A549 (cell line): ENCODE results near the gene TMEM273. TPM values are rescaled to one million over a fixed set of nuclear protein-coding genes. Genes with fewer than 3 reads are reported as not detected.

ENCODE experiments used
- ATAC-seq, 2 experiments: fragments of 200-7000 bp in 1 of 2; fragments of >200 bp in 1 of 2; cut with Nextera tagmentation in 1 of 2; cut with Tn5 transposase in 1 of 2; 3 replicates each; pipeline versions ENCODE4 v1.8.0 to v1.9.1; 2018 to 2020; ENCODE audit warnings: mild to moderate bottlenecking in 1 of 2, moderate library complexity in 1 of 2
- CTCF ChIA-PET: fragments of 300-600 bp; sonication (Branson Sonifier 250); formaldehyde crosslinking; extraction: SDS; loops from one replicate; lab custom pipeline; 2021; ENCODE audit warnings: antibody characterized with exemption, inconsistent platforms; lab: Yijun Ruan, JAX
- POLR2A ChIA-PET: fragments of 350-600 bp; formaldehyde crosslinking; extraction: SDS; loops from one replicate; lab custom pipeline; 2021; ENCODE audit warnings: antibody characterized with exemption, inconsistent platforms; lab: Yijun Ruan, JAX
- DNase-seq, 2 experiments: peaks; one replicate each; pipeline versions ENCODE4 v3.0.0 to v3.0.0-alpha.2; 2011 to 2016; ENCODE audit warnings: low read depth in 1 of 2, low spot score in 1 of 2
- FAIRE-seq: peaks from 2 replicates; lab custom pipeline; 2011; peaks lifted over from hg19 to GRCh38; lab: Jason Lieb, UNC
- H3K27ac ChIP-seq, 2 experiments: fragments of >200 bp; sonication (Bioruptor Twin); formaldehyde crosslinking; 3 replicates each; pipeline ENCODE4 v1.5.1; 2016 to 2017
- H3K4me1 ChIP-seq: fragments of >200 bp; sonication (Bioruptor Twin); formaldehyde crosslinking; 3 replicates; pipeline ENCODE4 v1.6.1; 2016
- H3K4me2 ChIP-seq: fragments of >200 bp; sonication (Bioruptor Twin); formaldehyde crosslinking; 3 replicates; pipeline ENCODE4 v1.6.1; 2016
- H3K4me3 ChIP-seq: fragments of >200 bp; sonication (Bioruptor Twin); formaldehyde crosslinking; 3 replicates; pipeline ENCODE4 v1.5.1; 2016
- H3K9me3 ChIP-seq: fragments of >200 bp; sonication (Bioruptor Twin); formaldehyde crosslinking; 3 replicates; pipeline ENCODE4 v1.6.1; 2016
- ATOH8 ChIP-seq: fragments of 250-450 bp; sonication (Bioruptor Pico); IDR thresholded peaks from 2 replicates; pipeline ENCODE4 v1.5.0; 2020; ENCODE audit warnings: low read depth, mild to moderate bottlenecking, moderate library complexity
- CHD4 ChIP-seq: fragments of 200-600 bp; sonication (generic); IDR thresholded peaks from 2 replicates; pipeline ENCODE4 v1.6.1; 2016; ENCODE audit warnings: antibody characterized with exemption, mild to moderate bottlenecking, borderline replicate concordance
- ELK1 ChIP-seq: fragments of 150-350 bp; IDR thresholded peaks from 2 replicates; pipeline ENCODE4 v1.6.1; 2014; ENCODE audit warnings: low read depth, mild to moderate bottlenecking, low read length
- ESRRA ChIP-seq: fragments of 150-350 bp; IDR thresholded peaks from 2 replicates; pipeline ENCODE4 v1.6.1; 2014; ENCODE audit warnings: mild to moderate bottlenecking, low read length, borderline replicate concordance
- FOSB ChIP-seq: fragments of 250-450 bp; sonication (Bioruptor Pico); IDR thresholded peaks from 2 replicates; pipeline ENCODE4 v1.5.0; 2020; ENCODE audit warnings: mild to moderate bottlenecking, moderate library complexity
- GATA3 ChIP-seq: IDR thresholded peaks from 2 replicates; pipeline ENCODE4 v1.6.1; 2012; ENCODE audit warnings: borderline replicate concordance
- HDAC2 ChIP-seq: fragments of 200-600 bp; sonication (generic); IDR thresholded peaks from 2 replicates; pipeline ENCODE4 v1.6.1; 2016
- HOXB5 ChIP-seq: fragments of 250-450 bp; sonication (Bioruptor Pico); IDR thresholded peaks from 2 replicates; pipeline ENCODE4 v1.5.0; 2020; ENCODE audit warnings: mild to moderate bottlenecking, moderate library complexity
- JUN ChIP-seq, 2 experiments: fragments of >200 bp; sonication (Bioruptor Twin); formaldehyde crosslinking; IDR thresholded peaks; 2 replicates in 1 of 2; 3 replicates in 1 of 2; pipeline ENCODE4 v1.6.1; 2016 to 2017
- MAFK ChIP-seq: fragments of 450-650 bp; IDR thresholded peaks from 2 replicates; pipeline ENCODE4 v1.6.1; 2014; ENCODE audit not compliant: partially characterized antibody
- MAX ChIP-seq: IDR thresholded peaks from 2 replicates; pipeline ENCODE4 v1.6.1; 2012
- NPAS2 ChIP-seq: fragments of 250-450 bp; sonication (Bioruptor Pico); IDR thresholded peaks from 2 replicates; pipeline ENCODE4 v1.8.0; 2022; ENCODE audit warnings: mild to moderate bottlenecking, moderate library complexity, borderline replicate concordance
- POLR2A ChIP-seq: IDR thresholded peaks from 2 replicates; pipeline ENCODE4 v1.6.1; 2012; ENCODE audit warnings: mild to moderate bottlenecking, low read length
- RAD21 ChIP-seq, 2 experiments: fragments of >200 bp in 1 of 2; sonication (Bioruptor Twin) in 1 of 2; formaldehyde crosslinking in 1 of 2; IDR thresholded peaks in 1 of 2; conservative IDR thresholded peaks in 1 of 2; 2 replicates in 1 of 2; 3 replicates in 1 of 2; pipeline ENCODE4 v1.6.1; 2012 to 2018; ENCODE audit warnings: inconsistent platforms in 1 of 2
- RARB ChIP-seq: fragments of 250-450 bp; sonication (Bioruptor Pico); IDR thresholded peaks from 2 replicates; pipeline ENCODE4 v1.8.0; 2021; ENCODE audit warnings: mild to moderate bottlenecking, moderate library complexity
- SMC3 ChIP-seq: fragments of >200 bp; sonication (Bioruptor Twin); formaldehyde crosslinking; IDR thresholded peaks from 3 replicates; pipeline ENCODE4 v1.6.1; 2018; ENCODE audit warnings: inconsistent platforms
- SREBF2 ChIP-seq: fragments of 450-650 bp; IDR thresholded peaks from 2 replicates; pipeline ENCODE4 v1.6.1; 2014; ENCODE audit warnings: mild to moderate bottlenecking, moderate library complexity
- TFCP2L1 ChIP-seq: fragments of 250-450 bp; sonication (Bioruptor Pico); IDR thresholded peaks from 2 replicates; pipeline ENCODE4 v1.5.0; 2021; ENCODE audit warnings: mild to moderate bottlenecking
- TP53 ChIP-seq: fragments of 250-450 bp; sonication (Bioruptor Pico); IDR thresholded peaks from 2 replicates; pipeline ENCODE4 v1.5.0; 2021; ENCODE audit warnings: mild to moderate bottlenecking, moderate library complexity
- USF2 ChIP-seq: fragments of 450-650 bp; IDR thresholded peaks from 2 replicates; pipeline ENCODE4 v1.6.1; 2014; ENCODE audit warnings: antibody characterized with exemption
- ZC3H11A ChIP-seq: fragments of 450-650 bp; IDR thresholded peaks from 2 replicates; pipeline ENCODE4 v1.6.1; 2014; ENCODE audit warnings: antibody characterized with exemption, mild to moderate bottlenecking
- WGBS: methylation state at CpG from one replicate; pipeline ENCODE4 v1.1.6; 2017; ENCODE audit errors: missing lambda C conversion rate; 5-methylcytosine and 5-hydroxymethylcytosine counted together
- polyA plus RNA-seq, 4 experiments: library from polyadenylated mRNA; depleted of rRNA in 3 of 4; stranded (reverse); fragments of >200 nt; fragmentation: RNase III in 1 of 4; extraction: RNeasy Plus Mini Kit Qiagen cat#74134 plus additional on column Dnase treatment in 1 of 4; gene quantifications; 2 replicates in 3 of 4; 3 replicates in 1 of 4; pipeline ENCODE4 v1.2.3, GENCODE V29; 2011 to 2017

TMEM273 gene
- polyA plus RNA-seq, 2 of the 4 experiments (the other 2 are of a cell fraction), result not detected

GRCh38 chr10:49150426-49150825 lies 37.8 kb downstream of the TMEM273 start:
- Histone ChIP-seq H3K27ac (no peak overlapping the region), H3K4me3 (no peak overlapping the region), H3K4me1 (no peaks in the 10 kb centered on the region), H3K9me3 (no peaks in the 10 kb centered on the region; the same call in 2 of the 3 replicates), H3K4me2 (no peak overlapping the region)
- DNase-seq (no peak), FAIRE-seq (no peak), ATAC-seq (no peak)
- ChIA-PET CTCF (interaction anchor here (1.4 to 2.4 kb wide), 2 partner anchors 12 to 14 kb away, joined by 3 to 8 read pairs; no protein-coding TSS in a partner anchor), POLR2A (no interaction called here)
- TF ChIP-seq USF2, result no peak
- TF ChIP-seq TP53 (CRISPR knock-in tag), result no peak
- no peak for TF ChIP-seq HDAC2
- no peak for TF ChIP-seq ATOH8 (CRISPR knock-in tag)
- TF ChIP-seq ZC3H11A, result no peak
- no peak for TF ChIP-seq ELK1
- no peak for TF ChIP-seq FOSB
- no peak for TF ChIP-seq POLR2A
- TF ChIP-seq RAD21 (conservative IDR thresholded peaks at IDR 0.05 in 1 of 2, IDR thresholded peaks at IDR 0.05 in 1 of 2), result no peak
- no peak for TF ChIP-seq SREBF2
- TF ChIP-seq RARB, result no peak
- TF ChIP-seq GATA3, result no peak
- TF ChIP-seq MAFK, result no peak
- TF ChIP-seq JUN (IDR thresholded peaks at IDR 0.05), result no peak
- no peak for TF ChIP-seq HOXB5 (CRISPR knock-in tag)
- 29% methylated on average over 5 of the region's 5 CpGs for WGBS

GRCh38 chr10:49149881-49150280 lies 38.3 kb downstream of the TMEM273 start:
- H3K4me1 ChIP-seq, result no peaks in the 10 kb centered on the region
- no peak for DNase-seq
- H3K4me2 ChIP-seq, result no peak overlapping the region
- CTCF ChIA-PET, result interaction anchor here (1.4 kb wide), 1 partner anchor 12 kb away, joined by 3 read pairs; no protein-coding TSS in a partner anchor
- POLR2A ChIA-PET, result no interaction called here
- no peak for TF ChIP-seq SMC3
- TF ChIP-seq ELK1, result no peak
- TF ChIP-seq HOXB5 (CRISPR knock-in tag), result no peak
- TF ChIP-seq ESRRA, result no peak
- TF ChIP-seq ZC3H11A, result no peak
- TF ChIP-seq NPAS2 (CRISPR knock-in tag), result no peak
- TF ChIP-seq MAX, result no peak
- TF ChIP-seq TFCP2L1, result no peak
- TF ChIP-seq CHD4, result no peak
- no peak for ATAC-seq
- no peak for FAIRE-seq
- H3K4me3 ChIP-seq, result no peak overlapping the region
- H3K9me3 ChIP-seq, result no peaks in the 10 kb centered on the region; the same call in 2 of the 3 replicates
- 7% methylated on average over 3 of the region's 3 CpGs for WGBS
- no peak overlapping the region for H3K27ac ChIP-seq
